Tibial nerve (tissue), 4 donors: ENCODE data around the gene CCDC174. TPM values are rescaled to one million over a fixed set of nuclear protein-coding genes. Genes with fewer than 3 reads are reported as not detected.

ENCODE experiments used
- DNase-seq, 2 donors: peaks; one replicate each; pipeline ENCODE4 v3.0.0-alpha.2; 2019; ENCODE audit warnings: low spot score in 2 of 2
- H3K27ac ChIP-seq, 4 donors: fragments of 200-600 bp; sonication (generic) in 3 of 4; one replicate each; pipeline ENCODE4 v1.5.1; 2017 to 2019; ENCODE audit warnings: mild to moderate bottlenecking in 1 of 4
- H3K27me3 ChIP-seq, 2 donors: fragments of 200-600 bp; sonication (generic) in 1 of 2; one replicate each; pipeline versions ENCODE4 v1.5.1 to v1.6.0; 2017 to 2019
- H3K36me3 ChIP-seq, 3 donors: fragments of 200-600 bp; sonication (generic); one replicate each; pipeline ENCODE4 v1.5.1; 2018 to 2019
- H3K4me1 ChIP-seq, 4 donors: fragments of 200-600 bp; sonication (generic) in 3 of 4; one replicate each; pipeline ENCODE4 v1.5.1; 2017 to 2019
- H3K4me3 ChIP-seq, 4 donors: fragments of 200-600 bp; sonication (generic) in 3 of 4; one replicate each; pipeline ENCODE4 v1.5.1; 2017 to 2019; ENCODE audit warnings: mild to moderate bottlenecking in 1 of 4, moderate library complexity in 1 of 4
- H3K9me3 ChIP-seq, 4 donors: fragments of 200-600 bp; sonication (generic) in 3 of 4; one replicate each; pipeline ENCODE4 v1.5.1; 2017 to 2019
- CTCF ChIP-seq, 5 experiments: fragments of 200-600 bp in 3 of 5; fragments of 450-650 bp in 2 of 5; sonication (generic) in 3 of 5; IDR thresholded peaks; one replicate each; pipeline ENCODE4 v1.5.1; 2016 to 2019; ENCODE audit warnings: antibody characterized with exemption in 5 of 5, mild to moderate bottlenecking in 3 of 5, moderate library complexity in 2 of 5
- EP300 ChIP-seq, 2 donors: sonication (generic); formaldehyde crosslinking; IDR thresholded peaks; one replicate each; pipeline ENCODE4 v1.6.1; 2017; ENCODE audit warnings: antibody characterized with exemption in 2 of 2, mild to moderate bottlenecking in 1 of 2
- POLR2A ChIP-seq, 2 donors: fragments of 450-650 bp; IDR thresholded peaks; one replicate each; pipeline ENCODE4 v1.6.1; 2017; ENCODE audit warnings: antibody characterized with exemption in 2 of 2, mild to moderate bottlenecking in 2 of 2, moderate library complexity in 2 of 2
- WGBS, 2 donors: methylation state at CpG; one replicate each; pipeline ENCODE4 v1.1.5; 2018; 5-methylcytosine and 5-hydroxymethylcytosine counted together
- total RNA-seq, 4 donors: library from RNA; depleted of rRNA; stranded (reverse); fragments of >200 nt; gene quantifications; one replicate each; pipeline ENCODE4 v1.1.0, GENCODE V29; 2016

The CCDC174 gene
- total RNA-seq, 4 donors from 2014 or later: 13.5 to 34.3 (median 27.1) TPM

GRCh38 chr3:14620512-14620911, 31.1 kb upstream of the CCDC174 start:
- H3K36me3 ChIP-seq: no peaks in the 10 kb centered on the region
- DNase-seq: no peak
- no peaks in the 10 kb centered on the region for H3K4me1 ChIP-seq
- TF ChIP-seq EP300 (IDR thresholded peaks at IDR 0.05) (no peak), CTCF (IDR thresholded peaks at IDR 0.05) (no peak), POLR2A (IDR thresholded peaks at IDR 0.05) (no peak)
- no peaks in the 10 kb centered on the region for H3K27me3 ChIP-seq
- 23 to 38% methylated on average over 7 of the region's 7 CpGs for WGBS, 2 donors
- H3K9me3 ChIP-seq: no peaks in the 10 kb centered on the region
- no peak overlapping the region for H3K27ac ChIP-seq
- H3K4me3 ChIP-seq: no peak overlapping the region

GRCh38 chr3:14621093-14621492, 30.5 kb upstream of the CCDC174 start:
- TF ChIP-seq POLR2A (IDR thresholded peaks at IDR 0.05) (no peak), EP300 (IDR thresholded peaks at IDR 0.05) (no peak), CTCF (IDR thresholded peaks at IDR 0.05) (no peak)
- no peaks in the 10 kb centered on the region for H3K4me1 ChIP-seq

GRCh38 chr3:14622368-14622767, 29.2 kb upstream of the CCDC174 start:
- Histone ChIP-seq H3K9me3 (no peaks in the 10 kb centered on the region), H3K36me3 (no peaks in the 10 kb centered on the region), H3K27me3 (no peaks in the 10 kb centered on the region), H3K27ac (no peak overlapping the region), H3K4me3 (no peak overlapping the region), H3K4me1 (no peaks in the 10 kb centered on the region)
- TF ChIP-seq EP300 (IDR thresholded peaks at IDR 0.05): no peak
- no peak for TF ChIP-seq CTCF (IDR thresholded peaks at IDR 0.05)
- TF ChIP-seq POLR2A (IDR thresholded peaks at IDR 0.05): no peak
- no peak for DNase-seq
- WGBS, 2 donors: 57 to 61% methylated on average over 6 of the region's 6 CpGs

More at GRCh38 chr3:14621093-14621492, 30.5 kb upstream of the CCDC174 start:
- Histone ChIP-seq H3K27ac (no peak overlapping the region), H3K36me3 (no peaks in the 10 kb centered on the region), H3K4me3 (no peak overlapping the region), H3K27me3 (no peaks in the 10 kb centered on the region), H3K9me3 (no peaks in the 10 kb centered on the region)
- WGBS, 2 donors: 88 to 89% methylated on average over 4 of the region's 4 CpGs
- no peak for DNase-seq

GRCh38 chr3:14623569-14624051, 28.0 kb upstream of the CCDC174 start:
- WGBS, 2 donors: 36 to 43% methylated on average over 4 of the region's 4 CpGs
- no peaks in the 10 kb centered on the region for H3K27me3 ChIP-seq
- H3K4me3 ChIP-seq: no peak overlapping the region
- DNase-seq: no peak
- no peaks in the 10 kb centered on the region for H3K4me1 ChIP-seq
- no peaks in the 10 kb centered on the region for H3K36me3 ChIP-seq
- H3K9me3 ChIP-seq: peaks cover 0 to 8% (median 0%) of the 10 kb centered on the region in 4 donors
- TF ChIP-seq POLR2A (IDR thresholded peaks at IDR 0.05) (no peak), EP300 (IDR thresholded peaks at IDR 0.05) (no peak), CTCF (IDR thresholded peaks at IDR 0.05) (no peak)
- no peak overlapping the region for H3K27ac ChIP-seq

- TF ChIP-seq POLR2A (IDR thresholded peaks at IDR 0.05) (no peak), EP300 (IDR thresholded peaks at IDR 0.05) (no peak), CTCF (IDR thresholded peaks at IDR 0.05) (no peak)
- no peak overlapping the region for H3K27ac ChIP-seq
- H3K4me1 ChIP-seq: no peaks in the 10 kb centered on the region
- no peaks in the 10 kb centered on the region for H3K27me3 ChIP-seq
- no peak overlapping the region for H3K4me3 ChIP-seq
- peaks cover 0 to 10% (median 0%) of the 10 kb centered on the region in 4 donors for H3K9me3 ChIP-seq
- no peaks in the 10 kb centered on the region for H3K36me3 ChIP-seq
- DNase-seq: no peak
Observed at GRCh38 chr3:14624498-14624897, 27.1 kb upstream of the CCDC174 start.
